ENCODE results near the gene STARD5.

Gene STARD5

DNA sequence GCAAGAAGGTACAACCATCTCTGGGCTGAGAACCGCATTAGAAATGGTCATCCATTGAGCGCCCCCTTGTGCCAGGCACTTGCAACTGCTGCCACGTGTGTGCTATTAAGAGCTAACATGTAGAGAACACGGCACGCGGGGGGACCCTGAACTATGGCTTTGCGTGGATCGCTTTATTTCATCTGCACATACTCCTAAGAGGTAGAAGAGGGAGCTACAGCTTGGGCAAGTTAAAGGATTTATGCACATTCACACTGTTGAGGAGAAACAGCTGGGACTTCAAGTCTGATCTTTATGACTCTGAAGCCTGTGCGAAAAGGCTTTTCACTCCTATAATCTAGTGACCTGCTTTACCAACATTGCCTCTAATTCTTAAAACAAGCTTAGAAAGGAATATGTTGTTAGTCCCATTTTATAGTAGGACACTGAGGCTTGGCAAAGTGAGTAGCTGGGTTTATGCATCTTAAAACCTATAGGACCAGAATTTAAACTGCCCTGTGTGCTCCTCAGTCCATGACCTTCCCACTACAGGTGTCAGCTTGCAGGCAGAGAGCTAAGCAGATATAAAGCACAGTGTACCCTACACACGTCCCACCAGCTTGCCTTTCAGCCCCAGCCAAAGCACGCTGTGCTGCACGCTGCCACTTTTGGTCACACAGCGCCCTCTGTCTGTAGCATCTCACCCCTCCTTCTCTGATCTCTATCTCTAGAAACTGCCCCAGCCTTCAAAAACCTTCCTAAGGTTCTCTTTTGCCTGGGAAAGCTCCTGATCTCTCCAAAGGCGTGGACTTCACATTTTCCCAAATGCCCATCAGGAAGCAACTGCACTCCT lies 57.8 kb downstream of the STARD5 start:
- peak overlapping the region; percentile 21 for H3K4me3 ChIP-seq (ENCODE audit: low read depth, low read length)
- no peak for DNase-seq (ENCODE audit: low read depth)

GRCh38 chr15:81265256-81265943 lies 58.5 kb downstream of the STARD5 start:
- H3K4me3 ChIP-seq (ENCODE audit: low read depth, low read length), result peak overlapping the region; percentile 21

GRCh38 chr15:81264072-81264857 lies 59.7 kb downstream of the STARD5 start:
- H3K4me3 ChIP-seq (ENCODE audit: low read depth, low read length), result no peak overlapping the region
- DNase-seq (ENCODE audit: low read depth), result no peak

More at GRCh38 chr15:81265256-81265943, 58.5 kb downstream of the STARD5 start:
- no peak for DNase-seq (ENCODE audit: low read depth)

DNA sequence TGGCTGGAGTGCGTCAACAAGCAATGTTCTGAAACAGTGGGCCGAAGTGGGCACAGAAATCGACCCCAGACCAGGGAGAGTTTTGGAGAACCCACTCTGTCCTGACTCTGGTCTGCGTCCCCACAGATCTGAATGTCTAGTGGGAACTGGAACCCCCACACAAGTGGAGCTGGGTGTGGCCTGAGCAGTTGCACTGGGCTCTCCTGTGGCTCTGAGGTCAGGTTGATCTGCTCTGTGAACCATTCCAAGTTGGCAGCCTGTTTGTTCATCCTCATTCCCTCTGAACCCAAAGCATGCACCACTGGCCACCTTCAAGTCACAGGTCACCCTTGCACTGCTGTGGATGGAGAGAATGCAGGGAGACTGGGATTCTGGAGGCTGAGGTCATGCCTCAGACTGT lies 60.5 kb downstream of the STARD5 start:
- no peak for DNase-seq (ENCODE audit: low read depth)
- no peak overlapping the region for H3K4me3 ChIP-seq (ENCODE audit: low read depth, low read length)

DNA sequence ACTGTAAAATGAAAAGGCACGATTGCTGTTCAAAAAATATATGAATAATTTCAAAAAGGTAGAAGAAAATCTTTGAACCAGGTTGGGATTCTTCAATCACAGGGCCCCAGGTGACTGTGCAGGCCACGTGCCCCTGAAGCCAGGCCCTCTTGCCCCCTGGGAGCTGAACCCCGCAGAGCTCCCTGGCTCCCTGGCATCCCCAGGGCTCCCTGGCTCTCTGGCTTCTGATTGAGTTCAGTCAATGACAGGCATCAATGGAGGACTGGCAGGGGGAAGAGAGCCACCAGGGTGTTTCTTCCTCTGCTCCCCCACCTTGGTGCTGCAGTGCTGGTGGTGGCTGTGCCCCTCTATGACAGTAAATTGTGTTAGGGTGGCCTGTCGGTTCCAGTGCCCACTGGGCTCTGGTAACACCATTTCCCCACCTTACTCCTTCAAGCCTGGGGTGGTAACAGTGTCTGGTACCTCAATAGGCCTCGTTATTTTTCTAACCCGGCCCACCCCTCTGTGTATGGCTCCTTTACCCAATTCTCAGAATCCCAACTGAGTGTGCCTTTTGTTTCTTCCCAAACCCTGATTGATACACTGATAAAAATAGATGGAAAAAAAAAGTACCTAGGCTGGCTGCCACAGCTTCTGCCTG lies 62.6 kb downstream of the STARD5 start:
- no peak for DNase-seq (ENCODE audit: low read depth)
- H3K4me3 ChIP-seq (ENCODE audit: low read depth, low read length), result no peak overlapping the region

- no peak overlapping the region for H3K4me3 ChIP-seq (ENCODE audit: low read depth, low read length)
- no peak for DNase-seq (ENCODE audit: low read depth)
Observed at GRCh38 chr15:81259760-81260298, 64.1 kb downstream of the STARD5 start.

Data from skeletal muscle cell (primary cell).